Measurements from ENCODE around the gene PIEZO2. TPM values are rescaled to one million over a fixed set of nuclear protein-coding genes. Genes with fewer than 3 reads are reported as not detected.
"Not testable (repeated sequence)": the region's sequence is repeated elsewhere in the genome, so short reads cannot be mapped to it uniquely, and the experiment has no call there.

Gene PIEZO2
- total RNA-seq, 1 donor from 2014 or later, result 8.4 TPM

GRCh38 chr18:11137400-11137799, 12.0 kb downstream of the PIEZO2 start:
- no peak overlapping the region for H3K4me3 Mint-ChIP-seq (ENCODE audit: unreplicated experiment)
- H3K27me3 Mint-ChIP-seq (ENCODE audit: unreplicated experiment), result no peaks in the 10 kb centered on the region
- no peaks in the 10 kb centered on the region for H3K36me3 Mint-ChIP-seq (ENCODE audit: low read depth, unreplicated experiment)
- no peak for TF ChIP-seq CTCF (IDR thresholded peaks at IDR 0.05; ENCODE audit: unreplicated experiment)
- no peaks in the 10 kb centered on the region for H3K4me1 Mint-ChIP-seq (ENCODE audit: unreplicated experiment)
- no peaks in the 10 kb centered on the region for H3K9me3 Mint-ChIP-seq (ENCODE audit: unreplicated experiment)
- DNase-seq (ENCODE audit: low spot score), result no peak
- H3K27ac Mint-ChIP-seq (ENCODE audit: unreplicated experiment), result no peak overlapping the region

GRCh38 chr18:11136241-11136640, 13.1 kb downstream of the PIEZO2 start:
- no peak for TF ChIP-seq CTCF (IDR thresholded peaks at IDR 0.05; ENCODE audit: unreplicated experiment)
- DNase-seq (ENCODE audit: low spot score), result no peak
- Mint-ChIP-seq H3K4me3 (ENCODE audit: unreplicated experiment) (no peak overlapping the region), H3K9me3 (ENCODE audit: unreplicated experiment) (no peaks in the 10 kb centered on the region), H3K27me3 (ENCODE audit: unreplicated experiment) (no peaks in the 10 kb centered on the region), H3K27ac (ENCODE audit: unreplicated experiment) (no peak overlapping the region), H3K36me3 (ENCODE audit: low read depth, unreplicated experiment) (no peaks in the 10 kb centered on the region), H3K4me1 (ENCODE audit: unreplicated experiment) (no peaks in the 10 kb centered on the region)

- Mint-ChIP-seq H3K27me3 (ENCODE audit: unreplicated experiment) (no peaks in the 10 kb centered on the region), H3K27ac (ENCODE audit: unreplicated experiment) (no peak overlapping the region), H3K4me3 (ENCODE audit: unreplicated experiment) (no peak overlapping the region), H3K4me1 (ENCODE audit: unreplicated experiment) (no peaks in the 10 kb centered on the region), H3K36me3 (ENCODE audit: low read depth, unreplicated experiment) (no peaks in the 10 kb centered on the region), H3K9me3 (ENCODE audit: unreplicated experiment) (no peaks in the 10 kb centered on the region)
- no peak for TF ChIP-seq CTCF (IDR thresholded peaks at IDR 0.05; ENCODE audit: unreplicated experiment)
- DNase-seq (ENCODE audit: low spot score), result no peak
These were observed 14.4 kb downstream of the PIEZO2 start for GRCh38 chr18:11134940-11135339.

- H3K27me3 Mint-ChIP-seq (ENCODE audit: unreplicated experiment); DNase-seq (ENCODE audit: low spot score); H3K4me3 Mint-ChIP-seq (ENCODE audit: unreplicated experiment); H3K27ac Mint-ChIP-seq (ENCODE audit: unreplicated experiment); H3K36me3 Mint-ChIP-seq (ENCODE audit: low read depth, unreplicated experiment); H3K4me1 Mint-ChIP-seq (ENCODE audit: unreplicated experiment); H3K9me3 Mint-ChIP-seq (ENCODE audit: unreplicated experiment): not testable (repeated sequence)
These were observed 20.3 kb downstream of the PIEZO2 start for GRCh38 chr18:11129059-11129458.

- TF ChIP-seq CTCF (IDR thresholded peaks at IDR 0.05; ENCODE audit: unreplicated experiment), result no peak
- H3K36me3 Mint-ChIP-seq (ENCODE audit: low read depth, unreplicated experiment), result peaks cover 7% of the 10 kb centered on the region
- no peak for DNase-seq (ENCODE audit: low spot score)
- no peaks in the 10 kb centered on the region for H3K27me3 Mint-ChIP-seq (ENCODE audit: unreplicated experiment)
- H3K9me3 Mint-ChIP-seq (ENCODE audit: unreplicated experiment), result no peaks in the 10 kb centered on the region
- H3K4me1 Mint-ChIP-seq (ENCODE audit: unreplicated experiment), result no peaks in the 10 kb centered on the region
- H3K4me3 Mint-ChIP-seq (ENCODE audit: unreplicated experiment), result no peak overlapping the region
- no peak overlapping the region for H3K27ac Mint-ChIP-seq (ENCODE audit: unreplicated experiment)
These were observed 23.7 kb downstream of the PIEZO2 start for GRCh38 chr18:11125492-11126315.

Data from endothelial cell (in vitro differentiated cells).